OCI-LY7 (cell line): ENCODE results near the gene GCSAML.

Source experiments
- CTCF ChIP-seq: fragments of 200-600 bp; sonication (generic); conservative IDR thresholded peaks from 2 replicates; pipeline ENCODE4 v1.5.1; 2014; ENCODE audit warnings: mild to moderate bottlenecking, antibody characterized with exemption, low read length, moderate library complexity, mixed read lengths
- EZH2phosphoT487 ChIP-seq: fragments of 200-600 bp; sonication (generic); IDR thresholded peaks from 2 replicates; pipeline ENCODE4 v1.6.1; 2018; ENCODE audit warnings: low read depth, borderline replicate concordance, mild to moderate bottlenecking, mixed run types, antibody characterized with exemption, low read length, moderate library complexity, mixed read lengths

- no peak for TF ChIP-seq CTCF
- TF ChIP-seq EZH2phosphoT487 = no peak
These were observed 48.1 kb upstream of the GCSAML start for GRCh38 chr1:247500865-247501264.
